Measurements from ENCODE around the gene NAA16. TPM values are rescaled to one million over a fixed set of nuclear protein-coding genes. Genes with fewer than 3 reads are reported as not detected.
"Not testable (repeated sequence)": the region's sequence is repeated elsewhere in the genome, so short reads cannot be mapped to it uniquely, and the experiment has no call there.

The NAA16 gene
- total RNA-seq, 4 donors from 2014 or later: 28.7 to 45.3 (median 37.6) TPM

DNA sequence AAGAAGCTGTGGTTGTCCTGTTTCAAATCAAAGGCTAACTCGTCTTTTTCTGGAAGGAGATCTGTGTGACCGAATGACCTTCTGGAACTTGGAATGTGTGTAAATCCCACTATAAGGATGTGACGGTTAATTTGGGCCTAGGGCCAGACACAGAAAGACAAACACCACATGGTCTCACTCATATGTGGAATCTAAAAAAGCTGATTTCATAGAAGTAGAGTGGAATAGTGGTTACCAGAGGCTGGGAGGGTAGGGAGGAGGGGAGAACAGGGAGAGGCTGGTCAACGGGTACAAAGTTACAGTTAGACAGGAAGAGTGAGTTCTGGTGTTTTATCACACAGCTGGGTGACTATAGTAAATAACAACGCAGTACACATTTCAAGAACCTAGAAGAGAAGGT, 107.0 kb downstream of the NAA16 start:
- Histone ChIP-seq H3K4me3 (no peak overlapping the region), H3K27me3 (no peaks in the 10 kb centered on the region), H3K9me3 (peaks cover 0 to 3% (median 0%) of the 10 kb centered on the region in 4 donors), H3K36me3 (no peaks in the 10 kb centered on the region), H3K4me1 (no peaks in the 10 kb centered on the region), H3K27ac (no peak overlapping the region)
- TF ChIP-seq EP300 (IDR thresholded peaks at IDR 0.05) (no peak), POLR2A (IDR thresholded peaks at IDR 0.05) (no peak)
- TF ChIP-seq, protein P1, sequence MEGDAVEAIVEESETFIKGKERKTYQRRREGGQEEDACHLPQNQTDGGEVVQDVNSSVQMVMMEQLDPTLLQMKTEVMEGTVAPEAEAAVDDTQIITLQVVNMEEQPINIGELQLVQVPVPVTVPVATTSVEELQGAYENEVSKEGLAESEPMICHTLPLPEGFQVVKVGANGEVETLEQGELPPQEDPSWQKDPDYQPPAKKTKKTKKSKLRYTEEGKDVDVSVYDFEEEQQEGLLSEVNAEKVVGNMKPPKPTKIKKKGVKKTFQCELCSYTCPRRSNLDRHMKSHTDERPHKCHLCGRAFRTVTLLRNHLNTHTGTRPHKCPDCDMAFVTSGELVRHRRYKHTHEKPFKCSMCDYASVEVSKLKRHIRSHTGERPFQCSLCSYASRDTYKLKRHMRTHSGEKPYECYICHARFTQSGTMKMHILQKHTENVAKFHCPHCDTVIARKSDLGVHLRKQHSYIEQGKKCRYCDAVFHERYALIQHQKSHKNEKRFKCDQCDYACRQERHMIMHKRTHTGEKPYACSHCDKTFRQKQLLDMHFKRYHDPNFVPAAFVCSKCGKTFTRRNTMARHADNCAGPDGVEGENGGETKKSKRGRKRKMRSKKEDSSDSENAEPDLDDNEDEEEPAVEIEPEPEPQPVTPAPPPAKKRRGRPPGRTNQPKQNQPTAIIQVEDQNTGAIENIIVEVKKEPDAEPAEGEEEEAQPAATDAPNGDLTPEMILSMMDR (IDR thresholded peaks at IDR 0.05): no peak
- WGBS, 2 donors: 34 to 38% methylated on average over 5 of the region's 5 CpGs
- DNase-seq (ENCODE audit: low spot score in 2 of 2): no peak

- no peak overlapping the region for H3K4me3 ChIP-seq
- DNase-seq (ENCODE audit: low spot score in 2 of 2): no peak
- H3K36me3 ChIP-seq: no peaks in the 10 kb centered on the region
- no peaks in the 10 kb centered on the region for H3K4me1 ChIP-seq
- 88 to 89% methylated on average over 2 of the region's 2 CpGs for WGBS, 2 donors
- H3K27me3 ChIP-seq: no peaks in the 10 kb centered on the region
- no peak overlapping the region for H3K27ac ChIP-seq
- no peak for TF ChIP-seq POLR2A (IDR thresholded peaks at IDR 0.05)
- TF ChIP-seq, protein P1 (IDR thresholded peaks at IDR 0.05): no peak
- TF ChIP-seq EP300 (IDR thresholded peaks at IDR 0.05): no peak
- H3K9me3 ChIP-seq: peaks cover 0 to 3% (median 0%) of the 10 kb centered on the region in 4 donors
These were observed 107.7 kb downstream of the NAA16 start for GRCh38 chr13:41418731-41419130.

- H3K27ac ChIP-seq: no peak overlapping the region
- H3K9me3 ChIP-seq: peaks cover 0 to 3% (median 0%) of the 10 kb centered on the region in 4 donors
- H3K4me1 ChIP-seq: no peaks in the 10 kb centered on the region
- WGBS, 2 donors: 67 to 85% methylated on average over 1 of the region's 1 CpG
- TF ChIP-seq, protein P1 (IDR thresholded peaks at IDR 0.05): no peak
- TF ChIP-seq POLR2A (IDR thresholded peaks at IDR 0.05): no peak
- TF ChIP-seq EP300 (IDR thresholded peaks at IDR 0.05): no peak
- no peak overlapping the region for H3K4me3 ChIP-seq
- no peaks in the 10 kb centered on the region for H3K27me3 ChIP-seq
- no peaks in the 10 kb centered on the region for H3K36me3 ChIP-seq
- no peak for DNase-seq (ENCODE audit: low spot score in 2 of 2)
These were observed 108.1 kb downstream of the NAA16 start for GRCh38 chr13:41419206-41419605.

DNA sequence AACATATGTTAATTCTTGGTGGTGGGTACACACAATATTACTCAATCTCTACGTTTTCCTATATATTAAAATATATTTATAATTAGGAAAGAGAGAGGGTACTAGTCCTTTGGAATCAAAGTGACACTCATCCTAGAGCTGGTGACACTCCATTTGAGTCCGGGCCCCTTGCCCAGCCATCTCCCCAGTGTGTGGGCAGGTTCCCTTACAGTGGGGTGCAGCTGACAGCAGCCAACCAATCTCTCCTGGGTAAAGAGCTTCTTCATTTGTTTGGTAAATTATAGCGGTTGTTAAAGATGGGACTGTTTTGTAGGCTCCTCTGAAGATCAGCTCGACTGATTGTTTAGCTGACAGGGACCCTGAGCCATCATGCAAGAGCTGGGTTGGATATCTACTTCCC, 109.1 kb downstream of the NAA16 start:
- H3K4me1 ChIP-seq: no peaks in the 10 kb centered on the region
- WGBS, 2 donors: 81% methylated on average over 4 of the region's 4 CpGs
- no peaks in the 10 kb centered on the region for H3K36me3 ChIP-seq
- TF ChIP-seq EP300 (IDR thresholded peaks at IDR 0.05): no peak
- no peak overlapping the region for H3K4me3 ChIP-seq
- no peak overlapping the region for H3K27ac ChIP-seq
- peaks cover 0 to 3% (median 0%) of the 10 kb centered on the region in 4 donors for H3K9me3 ChIP-seq
- no peaks in the 10 kb centered on the region for H3K27me3 ChIP-seq
- DNase-seq (ENCODE audit: low spot score in 2 of 2): no peak

DNA sequence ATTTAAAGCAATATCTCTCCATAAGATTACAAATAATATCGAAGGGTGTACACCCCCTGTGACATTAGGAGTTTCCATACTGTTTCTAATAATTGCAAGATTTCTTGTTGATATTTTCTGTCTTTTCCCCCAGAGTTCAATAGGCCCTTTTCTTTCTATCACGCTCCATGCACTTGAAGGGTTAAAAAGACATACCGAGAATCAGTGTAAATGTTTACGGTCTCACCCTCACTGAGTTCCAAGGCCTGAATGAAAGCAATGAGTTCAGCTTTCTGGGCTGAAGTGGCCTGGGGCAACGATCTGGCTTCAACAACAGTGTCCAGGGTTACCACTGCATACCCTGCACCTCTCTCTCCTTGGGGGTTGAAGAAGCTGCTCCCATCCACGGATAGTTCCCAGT, 110.3 kb downstream of the NAA16 start:
- H3K27ac ChIP-seq; H3K27me3 ChIP-seq; H3K9me3 ChIP-seq; H3K4me1 ChIP-seq; DNase-seq (ENCODE audit: low spot score in 2 of 2); H3K4me3 ChIP-seq; H3K36me3 ChIP-seq: not testable (repeated sequence)
- WGBS, 2 donors: 57 to 64% methylated on average over 6 of the region's 6 CpGs

- H3K36me3 ChIP-seq: not testable (repeated sequence)
These were observed 110.9 kb downstream of the NAA16 start for GRCh38 chr13:41421983-41422382.

DNA sequence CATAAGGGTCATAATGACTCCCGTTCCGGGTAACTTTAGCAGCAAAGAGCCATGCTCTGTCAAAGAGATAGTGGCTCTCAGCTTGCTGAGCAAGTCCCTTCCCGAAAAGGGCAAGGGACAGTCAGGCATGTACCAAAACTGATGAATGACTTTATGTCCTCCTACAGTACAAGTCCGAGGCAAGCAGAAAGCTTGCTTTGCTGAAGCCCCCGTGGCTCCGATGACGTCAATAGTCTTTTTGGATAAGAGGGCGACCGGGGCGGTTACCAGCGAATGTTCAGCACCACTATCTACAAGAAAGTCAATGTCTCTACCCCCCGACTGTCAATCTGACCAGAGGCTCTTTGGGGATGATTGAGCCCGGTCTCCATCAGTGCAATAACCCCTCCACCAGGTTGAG, 112.2 kb downstream of the NAA16 start:
- 70 to 82% methylated on average over 13 of the region's 13 CpGs for WGBS, 2 donors
- not testable (repeated sequence) for DNase-seq (ENCODE audit: low spot score in 2 of 2); H3K27ac ChIP-seq; H3K27me3 ChIP-seq; H3K4me1 ChIP-seq; H3K4me3 ChIP-seq; H3K9me3 ChIP-seq; H3K36me3 ChIP-seq

More at GRCh38 chr13:41421983-41422382, 110.9 kb downstream of the NAA16 start:
- not testable (repeated sequence) for H3K9me3 ChIP-seq; H3K27ac ChIP-seq; H3K27me3 ChIP-seq; DNase-seq (ENCODE audit: low spot score in 2 of 2); H3K4me1 ChIP-seq; H3K4me3 ChIP-seq
- 33 to 50% methylated on average over 7 of the region's 7 CpGs for WGBS, 2 donors

DNA sequence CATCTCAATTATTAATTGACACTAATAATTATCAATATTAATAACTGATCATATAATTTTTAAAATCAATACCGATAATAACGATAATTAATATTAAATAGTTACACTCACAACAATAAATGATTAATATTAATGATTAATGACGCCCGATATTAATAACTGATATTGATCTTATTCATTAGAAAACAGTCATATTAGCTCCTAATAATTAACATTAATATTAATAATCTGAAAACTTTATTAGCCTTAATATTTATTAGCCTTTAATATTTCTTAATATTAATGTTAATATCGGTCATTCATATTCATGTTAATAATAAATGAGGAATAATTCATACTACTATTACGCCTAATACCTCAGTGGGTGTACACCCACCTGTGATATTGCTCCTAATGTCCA, 113.6 kb downstream of the NAA16 start:
- not testable (repeated sequence) for H3K9me3 ChIP-seq; DNase-seq (ENCODE audit: low spot score in 2 of 2); H3K4me1 ChIP-seq; H3K4me3 ChIP-seq; H3K27ac ChIP-seq; H3K36me3 ChIP-seq; H3K27me3 ChIP-seq
- WGBS, 2 donors: 94 to 95% methylated on average over 6 of the region's 6 CpGs
